Stimulated activated CD4-positive, alpha-beta T cell treated with anti-CD3 and anti-CD28 coated beads, Interleukin-1b, Interleukin-23, amount 100 ng/mL, for 48 hours (primary cell): ENCODE results near the gene ARID1B.
A peak's percentile ranks its signal among the peaks of the same experiment; 100 is the strongest.

Source experiments
- DNase-seq: peaks from one replicate; pipeline ENCODE4 v3.0.0-alpha.2; 2020

Gene ARID1B

GRCh38 chr6:156883497-156884252 is 106.5 kb downstream of the ARID1B start:
- peak; percentile 46 for DNase-seq

DNA sequence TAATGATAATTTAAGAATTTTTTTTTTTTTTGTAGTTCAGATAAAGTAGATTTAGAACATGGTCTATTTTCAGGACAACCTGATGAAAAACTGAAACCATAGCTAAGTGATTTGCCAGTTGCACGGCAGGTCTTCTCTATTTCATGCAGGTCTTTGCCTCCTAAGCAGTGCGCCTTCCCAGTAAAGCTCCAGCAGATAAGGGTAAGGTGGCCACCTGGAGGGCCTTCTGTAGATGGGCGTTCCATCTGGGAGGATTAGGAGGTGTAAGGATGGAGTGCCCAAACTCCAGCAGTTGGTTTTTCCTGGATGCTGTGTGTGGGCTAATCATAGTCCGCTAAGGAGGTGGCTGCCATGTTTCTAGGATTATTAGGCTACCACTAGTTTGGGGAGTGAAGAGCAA is 107.1 kb downstream of the ARID1B start:
- DNase-seq: no peak

DNA sequence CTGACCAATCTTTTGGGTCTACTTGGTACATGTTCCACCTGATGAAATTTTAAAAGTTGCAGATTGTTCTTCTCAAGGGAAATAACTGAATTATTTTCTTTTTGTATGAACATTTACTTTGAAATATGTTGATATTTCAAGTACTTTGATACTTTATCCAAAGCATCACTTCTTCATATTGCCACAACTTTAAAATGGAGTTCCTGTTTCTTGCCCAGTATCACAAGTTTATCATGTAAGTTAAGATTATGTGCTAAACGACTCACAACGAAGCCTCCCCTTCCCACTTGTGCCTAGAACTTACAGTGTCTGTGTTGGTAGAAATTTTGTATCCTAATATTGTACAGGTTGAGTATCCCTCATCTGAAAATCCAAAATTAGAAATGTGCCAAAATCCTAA is 108.4 kb downstream of the ARID1B start:
- no peak for DNase-seq

DNA sequence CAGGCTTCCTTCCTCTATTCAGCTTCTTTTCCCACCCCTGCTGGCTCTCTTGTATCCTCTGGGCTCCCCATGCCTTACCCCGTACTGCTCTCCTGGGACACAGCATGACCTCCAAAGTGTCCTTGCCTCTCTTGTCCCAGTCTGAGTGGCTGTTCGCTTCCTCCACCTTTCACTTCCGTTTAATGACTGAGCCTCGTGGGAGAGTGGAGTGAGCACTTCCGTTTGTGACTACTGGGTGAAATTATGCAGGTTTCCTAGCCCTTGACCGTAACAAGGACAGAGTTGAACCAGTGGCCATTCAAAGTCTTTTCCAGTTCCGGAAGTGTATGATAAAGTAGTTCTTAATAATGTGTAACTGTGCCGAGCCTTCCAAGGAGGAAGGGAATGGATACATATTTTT is 109.2 kb downstream of the ARID1B start:
- DNase-seq: no peak

- no peak for DNase-seq
Observed at GRCh38 chr6:156887623-156888269, 110.6 kb downstream of the ARID1B start.

- DNase-seq: no peak
Observed at GRCh38 chr6:156889469-156889868, 112.3 kb downstream of the ARID1B start.

- DNase-seq: no peak
Observed at GRCh38 chr6:156889986-156890385, 112.8 kb downstream of the ARID1B start.

DNA sequence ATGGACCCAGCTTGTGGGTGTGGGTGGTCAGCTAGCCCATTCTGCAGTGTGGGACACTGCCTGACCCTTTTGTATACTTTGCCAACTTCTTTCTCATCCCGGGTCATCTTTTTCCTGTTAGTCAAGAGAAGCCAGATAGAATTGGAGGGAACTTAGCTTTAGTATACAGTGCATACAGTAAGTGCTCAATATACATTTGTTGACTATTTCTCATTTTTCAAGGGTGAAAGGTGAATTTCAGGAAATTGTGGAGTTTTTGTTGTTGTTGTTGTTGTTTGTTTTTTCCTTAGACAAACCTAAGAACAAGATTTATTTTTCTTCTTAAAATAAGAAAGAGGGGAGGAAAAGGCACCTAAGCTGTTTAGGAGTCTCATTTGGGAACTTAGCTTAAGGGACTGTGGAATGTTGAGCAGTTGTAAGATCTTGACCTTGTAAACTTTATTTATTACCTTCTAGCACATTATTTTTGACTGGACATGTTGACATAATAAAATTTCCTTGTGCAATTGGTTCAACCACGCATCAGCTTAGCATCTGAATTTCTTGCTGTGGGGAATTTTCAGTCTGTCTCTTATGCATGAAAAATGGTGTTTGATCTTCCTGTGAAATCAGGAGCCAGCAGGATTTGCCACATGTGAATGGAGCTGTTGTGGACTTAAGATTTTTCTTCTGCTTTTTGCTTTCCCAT is 113.6 kb downstream of the ARID1B start:
- no peak for DNase-seq

DNA sequence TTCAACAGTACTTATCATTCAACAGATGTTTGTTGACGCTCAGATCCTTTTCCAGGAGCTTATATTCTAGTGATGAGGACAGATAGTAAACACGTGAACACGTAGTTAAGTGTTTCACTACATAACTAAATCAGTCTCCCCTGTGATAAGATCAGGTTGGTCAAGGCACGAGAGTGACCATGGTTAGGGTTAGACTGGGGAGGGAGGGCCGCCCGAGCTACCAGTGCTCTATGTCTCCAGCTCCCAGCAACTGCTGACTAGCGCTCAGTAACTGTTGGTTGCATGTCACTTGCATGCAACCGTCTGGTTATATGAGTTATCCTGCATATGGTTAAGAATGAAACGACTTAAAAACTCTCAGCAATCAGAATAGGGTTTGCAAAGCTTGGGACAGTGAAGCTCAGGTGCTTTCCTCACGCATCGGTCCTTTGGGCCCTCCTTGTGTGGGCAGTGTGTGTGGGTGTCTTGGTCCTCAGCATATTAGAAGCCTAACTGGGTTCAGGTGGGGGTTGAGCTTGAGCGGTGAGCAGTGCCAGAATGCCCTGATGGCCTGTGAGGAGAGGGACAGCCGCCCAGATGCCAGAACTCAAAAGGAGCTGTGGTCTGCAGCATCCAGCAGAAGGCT is 120.8 kb downstream of the ARID1B start:
- no peak for DNase-seq

GRCh38 chr6:156899071-156899470 is 121.9 kb downstream of the ARID1B start:
- DNase-seq: no peak

GRCh38 chr6:156899532-156900135 is 122.5 kb downstream of the ARID1B start:
- DNase-seq: no peak

- no peak for DNase-seq
Observed at GRCh38 chr6:156900292-156900691, 123.1 kb downstream of the ARID1B start.

DNA sequence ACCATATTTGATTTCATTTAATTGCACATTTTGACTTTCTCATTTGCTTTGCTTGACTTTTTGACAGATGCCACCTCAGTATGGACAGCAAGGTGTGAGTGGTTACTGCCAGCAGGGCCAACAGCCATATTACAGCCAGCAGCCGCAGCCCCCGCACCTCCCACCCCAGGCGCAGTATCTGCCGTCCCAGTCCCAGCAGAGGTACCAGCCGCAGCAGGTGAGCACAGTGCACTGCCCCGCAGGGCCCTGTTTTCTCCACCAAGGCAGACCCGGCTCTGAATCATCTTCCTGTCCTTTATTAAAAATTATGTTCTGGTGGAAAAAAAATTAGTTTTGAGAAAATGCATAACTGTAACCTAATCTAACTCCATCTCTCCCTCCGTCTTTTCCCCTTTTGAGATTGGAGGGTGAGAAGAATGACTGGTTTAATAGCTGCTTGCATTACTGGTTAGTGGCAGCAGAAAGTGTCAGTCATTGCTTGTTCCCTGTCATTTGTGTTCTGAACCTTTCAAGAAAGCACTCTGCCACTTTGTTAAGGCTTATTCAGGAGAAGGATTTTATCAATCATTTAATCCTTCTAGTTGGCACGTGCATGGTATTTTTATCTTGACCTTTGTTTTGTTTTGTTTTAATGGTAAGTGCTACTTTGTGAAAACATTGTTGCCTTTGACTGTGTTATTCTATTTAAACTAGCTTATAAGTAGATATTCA is 124.3 kb downstream of the ARID1B start:
- DNase-seq: no peak

DNA sequence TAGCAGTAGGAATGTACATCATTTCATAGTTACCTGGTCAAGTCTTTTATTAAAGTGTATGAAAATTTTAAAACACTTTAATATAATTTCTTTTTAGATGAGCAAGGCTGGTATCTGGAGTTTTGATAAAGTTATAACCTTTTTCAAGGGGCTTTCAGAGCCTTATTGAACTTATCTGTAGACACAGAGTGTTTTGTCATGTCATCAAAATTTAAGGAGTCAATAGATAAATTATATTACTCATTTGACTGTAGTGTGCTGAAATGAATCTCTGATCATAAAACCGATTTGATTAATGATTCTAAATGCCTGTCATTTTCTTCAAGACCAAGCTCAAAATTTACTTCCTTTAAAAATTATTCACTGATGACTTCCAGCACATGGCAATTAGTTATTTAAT is 125.6 kb downstream of the ARID1B start:
- DNase-seq: no peak

- no peak for DNase-seq
Observed at GRCh38 chr6:156904176-156904967, 127.2 kb downstream of the ARID1B start.

GRCh38 chr6:156905801-156906200 is 128.6 kb downstream of the ARID1B start:
- DNase-seq: no peak

DNA sequence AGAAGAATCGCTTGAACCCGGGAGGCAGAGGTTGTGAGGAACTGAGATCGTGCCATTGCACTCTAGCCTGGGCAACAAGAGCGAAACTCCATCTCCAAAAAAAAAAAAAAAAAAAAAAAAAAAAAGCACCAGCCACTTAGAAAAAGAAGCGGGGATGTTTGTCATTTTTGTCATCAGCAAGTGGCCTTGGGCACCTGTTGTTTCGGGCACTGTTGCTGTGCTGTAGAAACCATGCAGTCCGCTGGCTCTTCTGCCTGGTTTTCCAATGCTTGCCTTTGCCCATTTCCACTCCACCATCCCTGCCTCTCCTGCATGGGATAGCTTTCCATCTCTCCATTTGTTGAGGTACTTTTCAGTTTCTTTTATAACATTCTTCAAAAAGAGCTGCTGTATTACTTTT is 129.3 kb downstream of the ARID1B start:
- DNase-seq: no peak

DNA sequence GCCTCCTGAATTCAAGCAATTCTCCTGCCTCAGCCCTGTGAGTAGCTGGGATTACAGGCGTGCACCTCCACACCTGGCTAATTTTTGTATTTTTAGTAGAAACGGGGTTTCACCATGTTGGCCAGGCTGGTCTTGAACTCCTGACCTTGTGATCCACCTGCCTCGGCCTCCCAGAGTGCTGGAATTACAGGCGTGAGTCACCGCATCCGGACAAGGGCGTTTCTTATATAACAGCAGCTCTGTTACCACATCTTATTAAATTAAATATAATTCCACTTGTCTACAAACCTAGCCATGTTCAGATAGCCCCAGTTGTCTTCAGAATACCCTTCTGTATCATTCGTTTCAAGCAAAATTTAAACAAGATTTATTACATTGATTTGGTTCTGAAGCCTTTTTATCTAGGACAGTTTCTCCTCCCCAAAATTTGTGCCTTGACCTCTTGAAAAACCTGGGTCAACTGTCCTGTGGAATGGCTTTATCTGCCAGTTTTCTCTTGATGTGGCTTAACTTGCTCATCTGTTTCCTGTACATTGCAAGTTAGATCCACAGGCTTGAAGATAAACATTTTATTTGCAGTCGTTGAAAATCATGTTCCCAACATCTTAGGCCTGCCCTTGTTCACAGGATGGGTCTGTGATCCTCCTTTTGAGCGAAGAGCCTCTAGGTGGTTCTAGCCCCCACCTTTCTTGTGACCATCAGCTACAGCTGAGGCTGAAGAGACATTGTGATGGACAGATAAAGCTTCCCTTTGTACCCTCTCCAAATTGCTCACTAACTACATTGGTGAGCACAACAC is 132.2 kb downstream of the ARID1B start:
- no peak for DNase-seq

- no peak for DNase-seq
Observed at GRCh38 chr6:156910011-156910334, 132.8 kb downstream of the ARID1B start.

DNA sequence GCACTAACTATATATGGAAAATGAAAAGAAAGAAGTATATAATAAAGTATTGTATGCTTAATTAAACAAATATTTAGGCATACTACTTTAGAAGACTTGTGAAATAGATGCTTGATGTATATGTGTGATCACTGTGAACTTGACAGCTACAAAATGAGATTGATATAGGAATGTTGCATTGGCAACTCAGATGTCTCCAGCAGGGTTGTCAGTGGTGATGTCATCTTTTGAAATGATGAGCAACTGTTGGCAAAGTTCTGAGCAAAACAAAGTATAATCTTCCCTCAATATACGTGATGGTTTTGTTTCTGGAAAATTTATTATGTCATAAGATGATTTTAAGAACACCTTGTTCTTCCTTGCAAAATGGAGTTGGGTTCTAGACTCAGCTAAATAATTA is 133.8 kb downstream of the ARID1B start:
- DNase-seq: no peak

DNA sequence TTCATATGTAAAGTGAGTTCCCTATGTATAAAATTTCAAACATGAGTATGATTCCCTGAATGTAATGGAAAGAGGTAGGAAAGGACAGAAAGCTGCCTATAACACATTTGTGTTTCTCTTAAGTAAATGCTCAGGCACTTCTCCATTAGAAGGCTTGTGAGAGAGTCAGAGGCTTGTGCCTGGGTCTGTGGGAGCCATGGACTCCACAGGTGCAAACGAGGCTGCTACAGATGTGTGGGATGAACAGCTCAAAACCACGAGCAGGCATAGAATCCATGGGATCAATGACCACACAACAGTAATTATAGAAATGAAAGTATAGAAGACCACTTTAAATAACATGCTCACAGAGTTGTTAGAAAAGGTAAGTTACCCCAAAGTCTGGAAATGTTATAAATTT is 134.4 kb downstream of the ARID1B start:
- DNase-seq: no peak
